GM12891 (cell line): Measurements from ENCODE around the gene COL5A2.

Experiments
- PAX5 ChIP-seq: IDR thresholded peaks from 2 replicates; pipeline ENCODE4 v1.6.1; 2011; ENCODE audit warnings: low read length, moderate library complexity, mild to moderate bottlenecking; ENCODE audit not compliant: insufficient read depth, severe bottlenecking
- POLR2A ChIP-seq: IDR thresholded peaks from 2 replicates; pipeline ENCODE4 v1.6.1; 2011; ENCODE audit warnings: low read depth, low read length, control low read depth
- POLR2AphosphoS5 ChIP-seq: IDR thresholded peaks from 2 replicates; pipeline ENCODE4 v1.6.1; 2011; ENCODE audit warnings: low read depth, low read length, control low read depth
- SPI1 ChIP-seq: IDR thresholded peaks from 2 replicates; pipeline ENCODE4 v1.6.1; 2011; ENCODE audit warnings: low read depth, low read length, control low read depth
- TAF1 ChIP-seq: IDR thresholded peaks from 2 replicates; pipeline ENCODE4 v1.6.1; 2011; ENCODE audit warnings: low read depth, low read length, control low read depth

- TF ChIP-seq POLR2AphosphoS5 (no peak), POLR2A (no peak), SPI1 (peak; percentile 38; the same call in 1 of the 2 replicates), TAF1 (no peak), PAX5 (no peak)
These were observed 17.7 kb downstream of the COL5A2 start for GRCh38 chr2:189161894-189162293.
